ENCODE results near the gene SRC. TPM values are rescaled to one million over a fixed set of nuclear protein-coding genes. Genes with fewer than 3 reads are reported as not detected.
A peak's percentile ranks its signal among the peaks of the same experiment; 100 is the strongest.
"Not testable (repeated sequence)": the region's sequence is repeated elsewhere in the genome, so short reads cannot be mapped to it uniquely, and the experiment has no call there.

The SRC gene
- polyA plus RNA-seq, 1 of the 3 experiments (the other 2 are of a cell fraction): 23.8 TPM

GRCh38 chr20:37336369-37337207 lies 9.4 kb upstream of the SRC start:
- TF ChIP-seq TCF12 (IDR thresholded peaks at IDR 0.05) (peak; percentile 4; the same call in 1 of the 2 replicates), ELF1 (IDR thresholded peaks at IDR 0.05) (no peak)
- Histone ChIP-seq H3K36me3 (replicated peaks in 1 of 2; ENCODE audit: control insufficient read depth in 1 of 2, insufficient read depth in 2 of 2, low read length in 1 of 2) (no peaks in the 10 kb centered on the region), H2AFZ (ENCODE audit: low read depth) (peak overlapping the region; percentile 56; the same call in 1 of the 2 replicates), H3F3A (replicated peaks; ENCODE audit: insufficient read depth) (no peaks in the 10 kb centered on the region), H3K27ac (ENCODE audit: low read depth in 2 of 2, low read length in 1 of 2) (peak overlapping the region in 1 of 2 experiments; percentile 83; a peak in 2 of 4 replicates), H3K4me1 (ENCODE audit: control insufficient read depth in 1 of 2, insufficient read depth in 2 of 2, low read depth in 1 of 2, low read length in 1 of 2) (peaks cover 0 to 40% of the 10 kb centered on the region in 2 experiments; a peak in 2 of 4 replicates), H4K20me1 (ENCODE audit: insufficient read depth) (no peaks in the 10 kb centered on the region), H3K9me2 (no peaks in the 10 kb centered on the region), H3K27me3 (ENCODE audit: insufficient read depth) (no peaks in the 10 kb centered on the region), H3K79me2 (ENCODE audit: insufficient read depth) (no peaks in the 10 kb centered on the region), H3K4me2 (no peak overlapping the region), H3K4me3 (ENCODE audit: low read depth in 2 of 2, low read length in 1 of 2) (no peak overlapping the region), H3K9ac (no peak overlapping the region), H3K9me3 (no peaks in the 10 kb centered on the region)
- ChIA-PET CTCF (interaction anchor here (0.7 to 1.7 kb wide), 4 partner anchors 10 to 158 kb away, joined by 3 to 4 read pairs (median 4); partner anchors contain the start of genes MROH8 and RPN2), POLR2A (interaction anchor here (0.7 kb wide), 1 partner anchor 9 kb away, joined by 3 read pairs; the partner anchor contains the start of gene SRC)
- DNase-seq: peak; percentile 79
- 65% methylated on average over 8 of the region's 11 CpGs for WGBS (ENCODE audit: low lambda C conversion rate)

DNA sequence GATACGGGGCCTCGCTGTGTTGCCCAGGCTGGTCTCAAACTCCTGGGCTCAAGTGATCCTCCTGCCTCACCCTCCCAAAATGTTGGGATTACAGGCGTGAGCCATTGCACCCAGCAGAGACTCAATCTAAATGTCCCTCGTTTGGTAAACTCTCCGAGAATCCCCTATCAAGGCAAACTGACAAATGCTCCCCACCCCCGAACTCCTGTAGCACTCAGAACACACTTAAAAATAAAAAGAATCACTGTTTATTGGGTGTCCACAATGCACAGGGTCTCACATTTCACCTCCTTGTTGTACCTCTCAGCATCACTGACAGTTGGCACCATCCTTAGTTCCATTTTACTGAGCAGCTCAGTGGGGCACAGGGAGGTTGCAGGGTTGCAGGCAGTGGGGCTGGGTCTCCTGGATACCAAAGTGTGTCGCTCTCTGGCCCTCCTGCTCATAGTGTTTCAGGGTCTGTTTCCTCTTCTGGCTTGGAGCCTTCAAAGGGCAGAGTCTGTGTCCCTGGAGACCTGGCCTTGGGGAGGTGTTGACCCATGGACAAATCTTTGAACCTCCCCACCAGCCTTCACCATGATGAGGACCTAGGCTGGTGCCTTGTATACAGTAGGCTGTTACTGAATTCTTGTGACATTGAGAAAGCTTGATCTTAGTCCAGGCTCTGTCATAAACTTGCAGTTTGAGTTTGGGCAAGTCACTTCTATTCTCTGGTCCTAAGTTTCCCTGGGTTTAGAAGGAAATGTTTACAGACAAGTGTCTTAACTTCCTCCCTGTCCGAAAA lies 8.5 kb upstream of the SRC start:
- Histone ChIP-seq H3K4me3 (ENCODE audit: low read depth in 2 of 2, low read length in 1 of 2) (no peak overlapping the region), H3F3A (replicated peaks; ENCODE audit: insufficient read depth) (no peaks in the 10 kb centered on the region), H3K36me3 (replicated peaks in 1 of 2; ENCODE audit: control insufficient read depth in 1 of 2, insufficient read depth in 2 of 2, low read length in 1 of 2) (no peaks in the 10 kb centered on the region), H3K27me3 (ENCODE audit: insufficient read depth) (no peaks in the 10 kb centered on the region), H3K9ac (no peak overlapping the region), H3K9me3 (no peaks in the 10 kb centered on the region), H3K27ac (ENCODE audit: low read depth in 2 of 2, low read length in 1 of 2) (peak overlapping the region in 1 of 2 experiments; percentile 83; a peak in 2 of 4 replicates), H3K4me2 (no peak overlapping the region), H3K9me2 (no peaks in the 10 kb centered on the region), H3K4me1 (ENCODE audit: control insufficient read depth in 1 of 2, insufficient read depth in 2 of 2, low read depth in 1 of 2, low read length in 1 of 2) (peaks cover 0 to 33% of the 10 kb centered on the region in 2 experiments; a peak in 1 of 4 replicates), H4K20me1 (ENCODE audit: insufficient read depth) (no peaks in the 10 kb centered on the region), H2AFZ (ENCODE audit: low read depth) (no peak overlapping the region), H3K79me2 (ENCODE audit: insufficient read depth) (no peaks in the 10 kb centered on the region)
- WGBS (ENCODE audit: low lambda C conversion rate): 89% methylated on average over 8 of the region's 8 CpGs
- ChIA-PET CTCF (interaction anchor here (1.5 to 1.7 kb wide), 2 partner anchors 9 to 26 kb away, joined by 4 read pairs; no protein-coding TSS in a partner anchor), POLR2A (no interaction called here)
- TF ChIP-seq POLR2AphosphoS5 (IDR thresholded peaks at IDR 0.05; ENCODE audit: low read depth, low read length) (no peak), JUND (IDR thresholded peaks at IDR 0.05) (no peak), MXI1 (IDR thresholded peaks at IDR 0.05; ENCODE audit: low read depth, low read length) (no peak), RFX5 (IDR thresholded peaks at IDR 0.05; ENCODE audit: low read length) (no peak), USF2 (IDR thresholded peaks at IDR 0.05; ENCODE audit: borderline replicate concordance, low read depth, low read length) (no peak), SIN3A (IDR thresholded peaks at IDR 0.05; ENCODE audit: borderline replicate concordance, low read depth, low read length) (no peak), NFIC (IDR thresholded peaks at IDR 0.05; ENCODE audit: borderline replicate concordance) (no peak), RXRA (IDR thresholded peaks at IDR 0.05; ENCODE audit: borderline replicate concordance, low read depth) (no peak), MEF2A (IDR thresholded peaks at IDR 0.05; ENCODE audit: borderline replicate concordance, low read depth) (no peak), FOXJ3 (CRISPR knock-in tag; IDR thresholded peaks at IDR 0.05) (no peak), RCOR1 (IDR thresholded peaks at IDR 0.05; ENCODE audit: low read length) (no peak), YY1 (IDR thresholded peaks at IDR 0.05; ENCODE audit: low read depth) (no peak), CHD2 (IDR thresholded peaks at IDR 0.05; ENCODE audit: low read length, partially characterized antibody) (no peak), NRF1 (IDR thresholded peaks at IDR 0.05; ENCODE audit: low read depth, low read length) (no peak)
- no peak for DNase-seq

GRCh38 chr20:37338380-37338779 lies 7.6 kb upstream of the SRC start:
- POLR2A ChIA-PET; H3K27ac ChIP-seq (ENCODE audit: low read depth in 2 of 2, low read length in 1 of 2); H3K9me2 ChIP-seq; H3K27me3 ChIP-seq (ENCODE audit: insufficient read depth); H3K4me3 ChIP-seq (ENCODE audit: low read depth in 2 of 2, low read length in 1 of 2); H4K20me1 ChIP-seq (ENCODE audit: insufficient read depth); H3F3A ChIP-seq (replicated peaks; ENCODE audit: insufficient read depth); H3K4me2 ChIP-seq; H3K9ac ChIP-seq; H2AFZ ChIP-seq (ENCODE audit: low read depth); DNase-seq; H3K79me2 ChIP-seq (ENCODE audit: insufficient read depth); H3K9me3 ChIP-seq; H3K36me3 ChIP-seq (replicated peaks in 1 of 2; ENCODE audit: control insufficient read depth in 1 of 2, insufficient read depth in 2 of 2, low read length in 1 of 2): not testable (repeated sequence)
- H3K4me1 ChIP-seq (ENCODE audit: control insufficient read depth in 1 of 2, insufficient read depth in 2 of 2, low read depth in 1 of 2, low read length in 1 of 2): peaks cover 0 to 31% of the 10 kb centered on the region in 2 experiments; a peak in 1 of 4 replicates
- CTCF ChIA-PET: interaction anchor here (1.7 kb wide), 1 partner anchor 27 kb away, joined by 4 read pairs; no protein-coding TSS in a partner anchor
- 94% methylated on average over 8 of the region's 8 CpGs for WGBS (ENCODE audit: low lambda C conversion rate)

All from SK-N-SH (cell line).